Smooth muscle cell (in vitro differentiated cells): ENCODE results near the gene CSE1L. TPM values are rescaled to one million over a fixed set of nuclear protein-coding genes. Genes with fewer than 3 reads are reported as not detected.

ENCODE experiments used
- DNase-seq: peaks from one replicate; lab custom pipeline; 2025; ENCODE audit not compliant: unreplicated experiment; lab: John Stamatoyannopoulos, UW
- H2AFZ ChIP-seq: fragments of 200-600 bp; sonication (generic); 2 replicates; pipeline ENCODE4 v1.6.0; 2016; ENCODE audit warnings: antibody characterized with exemption, low read depth, mild to moderate bottlenecking
- H3F3A ChIP-seq: fragments of 200-600 bp; sonication (generic); 2 replicates; pipeline ENCODE4 v1.6.0; 2017; ENCODE audit warnings: antibody characterized with exemption, low read depth
- H3K27ac ChIP-seq: fragments of 200-600 bp; sonication (generic); 2 replicates; pipeline ENCODE4 v1.5.1; 2016; ENCODE audit warnings: low read depth, mild to moderate bottlenecking
- H3K27me3 ChIP-seq: fragments of 200-600 bp; sonication (generic); 2 replicates; pipeline ENCODE4 v1.6.1; 2016; ENCODE audit warnings: low read depth, mild to moderate bottlenecking
- H3K36me3 ChIP-seq: fragments of 200-600 bp; sonication (generic); 2 replicates; pipeline ENCODE4 v1.5.1; 2016; ENCODE audit warnings: low read depth
- H3K4me1 ChIP-seq: fragments of 200-600 bp; sonication (generic); 2 replicates; pipeline ENCODE4 v1.5.1; 2016; ENCODE audit warnings: low read depth
- H3K4me2 ChIP-seq: fragments of 200-600 bp; sonication (generic); 2 replicates; pipeline ENCODE4 v1.6.0; 2016; ENCODE audit warnings: mild to moderate bottlenecking
- H3K4me3 ChIP-seq: fragments of 200-600 bp; sonication (generic); 2 replicates; pipeline ENCODE4 v1.5.1; 2016; ENCODE audit warnings: mild to moderate bottlenecking
- H3K79me2 ChIP-seq: fragments of 200-600 bp; sonication (generic); 2 replicates; pipeline ENCODE4 v1.6.0; 2016; ENCODE audit warnings: low read depth, mild to moderate bottlenecking
- H3K9ac ChIP-seq: fragments of 200-600 bp; sonication (generic); 2 replicates; pipeline ENCODE4 v1.6.0; 2016; ENCODE audit warnings: low read depth
- H3K9me3 ChIP-seq: fragments of 200-600 bp; sonication (generic); replicated peaks from 2 replicates; pipeline ENCODE4 v1.5.1; 2016; ENCODE audit warnings: low read depth
- H4K20me1 ChIP-seq: fragments of 200-600 bp; sonication (generic); 2 replicates; pipeline ENCODE4 v1.6.0; 2016; ENCODE audit warnings: low read depth
- CTCF ChIP-seq: fragments of 200-600 bp; sonication (generic); IDR thresholded peaks from 2 replicates; pipeline ENCODE4 v1.5.1; 2017; ENCODE audit warnings: borderline replicate concordance, mild to moderate bottlenecking, antibody characterized with exemption; ENCODE audit not compliant: insufficient read depth, poor library complexity, severe bottlenecking
- WGBS: methylation state at CpG from one replicate; pipeline ENCODE4 v1.1.7; 2016; ENCODE audit warnings: low lambda C conversion rate; 5-methylcytosine and 5-hydroxymethylcytosine counted together
- polyA plus RNA-seq: library from polyadenylated mRNA; unstranded; fragments of >200 nt; fragmentation: Nextera tagmentation; extraction: Ambion mirVana; gene quantifications from 2 replicates; pipeline ENCODE4 v1.2.1, GENCODE V29; 2016
- small RNA-seq: library from RNA; depleted of rRNA; stranded (forward); fragments of <200 nt; gene quantifications from one replicate; pipeline ENCODE3, GENCODE V24; 2014
- total RNA-seq: library from RNA; depleted of rRNA; stranded (reverse); fragments of >200 nt; gene quantifications from 2 replicates; pipeline ENCODE4 v1.2.3, GENCODE V29; 2014

Gene CSE1L
- total and polyA plus RNA-seq, 2 experiments from 2014 or later = 42.0 to 98.6 TPM

- no peak for TF ChIP-seq CTCF
- Histone ChIP-seq H3K4me2 (no peak overlapping the region), H3K36me3 (no peaks in the 10 kb centered on the region), H2AFZ (no peak overlapping the region), H3F3A (no peaks in the 10 kb centered on the region), H3K27ac (no peak overlapping the region), H3K79me2 (peaks cover 32% of the 10 kb centered on the region), H4K20me1 (peaks cover 44% of the 10 kb centered on the region), H3K9ac (no peak overlapping the region), H3K9me3 (no peaks in the 10 kb centered on the region), H3K4me3 (no peak overlapping the region), H3K4me1 (no peaks in the 10 kb centered on the region), H3K27me3 (no peaks in the 10 kb centered on the region)
- no peak for DNase-seq
Observed at GRCh38 chr20:49138431-49138830, 92.3 kb downstream of the CSE1L start.

DNA sequence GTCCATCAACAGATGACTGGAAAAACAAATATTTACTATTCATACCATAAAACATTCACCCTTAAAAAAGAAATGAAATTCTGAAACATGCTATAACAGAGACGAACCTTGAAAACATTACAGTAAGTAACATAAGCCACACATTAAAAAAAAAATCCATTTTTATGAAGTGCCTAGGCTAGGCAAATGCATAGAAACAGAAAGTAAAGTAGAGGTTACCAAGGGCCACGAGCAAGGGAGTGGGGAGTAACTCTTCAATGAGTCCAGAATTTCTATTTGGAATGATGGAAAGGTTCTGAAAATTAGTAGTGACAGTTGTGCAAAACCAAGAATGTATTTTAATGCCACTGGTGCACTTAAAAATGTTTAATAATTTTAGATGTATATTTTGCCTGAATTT, 94.3 kb downstream of the CSE1L start:
- Histone ChIP-seq H3K4me2 (no peak overlapping the region), H3K4me3 (no peak overlapping the region), H3K36me3 (no peaks in the 10 kb centered on the region), H3K27ac (no peak overlapping the region), H3K79me2 (peaks cover 32% of the 10 kb centered on the region), H3K27me3 (no peaks in the 10 kb centered on the region), H3F3A (no peaks in the 10 kb centered on the region), H4K20me1 (peaks cover 44% of the 10 kb centered on the region), H2AFZ (no peak overlapping the region), H3K9ac (no peak overlapping the region), H3K9me3 (no peaks in the 10 kb centered on the region), H3K4me1 (no peaks in the 10 kb centered on the region)
- 98% methylated on average over 2 of the region's 2 CpGs for WGBS
- TF ChIP-seq CTCF = no peak
- DNase-seq = no peak

DNA sequence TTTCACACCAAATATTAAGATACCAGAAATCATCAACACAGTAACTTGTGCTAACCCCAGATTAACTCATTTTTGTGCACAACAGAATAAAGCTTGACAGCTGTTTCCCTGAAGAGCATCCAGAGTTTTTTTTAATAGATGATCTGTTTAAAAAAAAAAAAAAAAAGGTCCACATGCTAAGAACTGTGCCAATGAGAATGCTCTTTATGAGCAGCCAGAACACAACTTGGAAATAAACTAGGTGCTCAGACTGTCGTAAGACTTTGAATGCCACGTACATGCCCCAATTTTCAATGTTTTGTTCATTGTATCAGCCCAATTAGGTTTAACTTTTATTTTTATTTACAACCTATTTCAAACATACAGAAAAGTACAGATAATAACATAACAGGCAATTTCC, 94.7 kb downstream of the CSE1L start:
- H3K79me2 ChIP-seq = peaks cover 32% of the 10 kb centered on the region
- DNase-seq = no peak

More for the DNA sequence above, 94.7 kb downstream of the CSE1L start:
- Histone ChIP-seq H3K9ac (no peak overlapping the region), H3K9me3 (no peaks in the 10 kb centered on the region), H3K27me3 (no peaks in the 10 kb centered on the region), H3K36me3 (no peaks in the 10 kb centered on the region), H2AFZ (no peak overlapping the region), H3K4me2 (no peak overlapping the region), H4K20me1 (peaks cover 46% of the 10 kb centered on the region), H3F3A (no peaks in the 10 kb centered on the region), H3K4me3 (no peak overlapping the region), H3K4me1 (no peaks in the 10 kb centered on the region), H3K27ac (no peak overlapping the region)
- WGBS = 92% methylated on average over 2 of the region's 2 CpGs
- TF ChIP-seq CTCF = no peak

Small RNA genes within 50 kb of the gene (small RNA-seq; reads per million reads assigned to genes)
- gene SNAP23P1 = 0.24 reads per million

Other genes with a start within 250 kb of the CSE1L start
- gene PREX1, start 218.3 kb upstream of the CSE1L start, total RNA-seq = 0.04 and 0.31 TPM in 2 replicates
- gene PREX1, start 218.3 kb upstream of the CSE1L start, polyA plus RNA-seq = 0.30 TPM in 1 of 2 replicates, not detected in the other
- 29.6 and 34.6 TPM in 2 replicates for gene ARFGEF2, start 124.6 kb upstream of the CSE1L start, total RNA-seq
- 6.5 and 9.4 TPM in 2 replicates for gene ARFGEF2, start 124.6 kb upstream of the CSE1L start, polyA plus RNA-seq
- 42.2 and 44.7 TPM in 2 replicates for gene STAU1, start 142.0 kb downstream of the CSE1L start, total RNA-seq
- 45.1 and 48.2 TPM in 2 replicates for gene STAU1, start 142.0 kb downstream of the CSE1L start, polyA plus RNA-seq
- gene DDX27, start 173.1 kb downstream of the CSE1L start, total RNA-seq = 19.6 and 20.7 TPM in 2 replicates
- gene DDX27, start 173.1 kb downstream of the CSE1L start, polyA plus RNA-seq = 28.3 and 39.3 TPM in 2 replicates
- gene ZNFX1, start 231.7 kb downstream of the CSE1L start, total RNA-seq = 15.9 and 17.4 TPM in 2 replicates
- gene ZNFX1, start 231.7 kb downstream of the CSE1L start, polyA plus RNA-seq = 16.4 and 18.0 TPM in 2 replicates